HK-2 (cell line): ENCODE data around the gene PYDC1.
"Not testable (repeated sequence)": the region's sequence is repeated elsewhere in the genome, so short reads cannot be mapped to it uniquely, and the experiment has no call there.

Source experiments
- DNase-seq: peaks from one replicate; pipeline ENCODE4 v3.0.0-alpha.2; 2018; ENCODE audit not compliant: unreplicated experiment

The PYDC1 gene

DNA sequence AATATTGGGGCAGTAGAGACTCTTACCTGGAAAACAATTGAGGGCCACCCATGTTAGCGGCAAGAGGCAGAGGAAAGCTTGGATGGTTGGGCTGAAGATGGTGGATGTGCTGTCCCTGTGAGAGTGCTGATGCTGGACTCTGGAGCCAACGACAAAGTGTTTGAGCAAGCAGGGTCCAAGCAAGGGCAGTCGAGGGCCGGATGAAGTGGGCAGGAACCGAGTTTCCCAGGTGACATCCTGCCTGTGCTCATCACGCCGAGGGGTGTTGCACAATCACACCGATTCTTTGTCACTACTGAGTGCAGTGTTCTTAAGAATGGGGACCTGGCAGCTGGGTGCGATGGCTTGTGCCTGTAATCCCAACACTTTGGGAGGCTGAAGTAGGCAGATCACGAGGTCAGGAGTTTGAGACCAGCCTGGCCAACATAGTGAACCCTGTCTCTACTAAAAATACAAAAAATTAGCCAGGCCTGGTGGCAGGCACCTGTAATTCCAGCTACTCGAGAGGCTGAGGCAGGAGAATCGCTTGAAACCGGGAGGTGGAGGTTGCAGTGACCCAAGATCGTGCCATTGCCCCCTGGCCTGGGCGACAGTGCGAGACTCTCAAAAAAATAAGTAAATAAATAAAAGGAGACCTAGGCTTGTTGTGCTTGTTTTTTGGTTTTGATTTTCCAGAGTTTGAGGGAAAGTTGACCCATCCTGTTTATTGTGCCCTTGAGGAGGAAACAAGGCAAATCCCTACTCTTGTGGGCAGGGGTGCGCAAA, 20.4 kb downstream of the PYDC1 start:
- DNase-seq, result no peak

DNA sequence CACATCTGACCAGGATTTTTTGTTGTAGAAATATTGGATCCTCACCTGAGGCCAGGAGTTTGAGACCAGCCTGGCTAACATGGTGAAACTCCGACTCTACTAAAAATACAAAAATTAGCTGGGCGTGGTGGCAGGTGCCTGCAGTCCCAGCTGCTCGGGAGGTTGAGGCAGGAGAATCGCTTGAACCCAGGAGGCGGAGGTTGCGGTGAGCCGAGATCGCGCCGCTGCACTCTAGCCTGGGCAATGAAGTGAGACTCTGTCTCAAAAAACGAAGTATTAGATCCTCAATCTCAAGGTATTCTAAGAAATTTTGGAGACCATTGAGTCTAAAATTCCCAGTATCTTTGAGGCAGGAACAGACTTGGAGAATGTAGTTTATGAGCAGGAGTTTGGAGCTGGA, 21.1 kb downstream of the PYDC1 start:
- not testable (repeated sequence) for DNase-seq

DNA sequence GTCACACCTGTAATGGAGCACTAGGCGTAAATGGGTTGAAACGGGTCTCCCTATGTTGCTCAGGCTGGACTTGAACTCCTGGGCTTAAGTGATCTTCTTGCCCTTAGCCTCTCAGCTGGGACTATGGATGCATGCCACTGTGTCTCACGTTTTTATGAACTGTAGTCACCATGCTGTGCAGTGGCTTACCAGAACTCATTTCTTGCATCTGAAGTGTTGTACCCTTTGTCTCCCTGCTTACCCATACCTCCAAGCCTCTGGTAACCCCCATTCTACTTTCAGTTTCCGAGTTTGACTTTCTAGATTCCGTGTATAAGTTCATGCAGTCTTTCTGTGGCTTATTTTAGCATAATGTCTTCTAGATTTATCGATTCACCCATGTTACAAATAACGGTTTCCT, 22.0 kb downstream of the PYDC1 start:
- DNase-seq, result no peak

DNA sequence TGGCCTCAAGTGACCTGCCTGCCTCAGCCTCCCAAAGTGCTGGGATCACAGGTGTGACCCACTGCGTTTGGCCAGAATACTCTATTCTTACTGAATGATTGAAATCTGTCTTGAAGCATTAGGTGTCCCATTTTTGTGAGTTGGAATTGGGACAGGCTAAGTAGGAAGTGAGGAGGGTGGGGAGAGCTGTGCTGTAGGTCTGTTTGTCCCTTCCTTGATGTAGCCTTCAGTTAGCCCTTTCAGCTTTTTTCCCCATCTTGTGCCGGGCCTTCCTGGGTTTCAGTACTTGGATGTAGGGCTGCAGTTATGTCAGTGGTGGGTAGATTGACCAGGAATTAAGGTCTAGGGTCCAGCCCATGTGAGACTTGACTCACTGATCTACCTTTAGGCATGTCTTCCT, 23.1 kb downstream of the PYDC1 start:
- DNase-seq, result no peak

DNA sequence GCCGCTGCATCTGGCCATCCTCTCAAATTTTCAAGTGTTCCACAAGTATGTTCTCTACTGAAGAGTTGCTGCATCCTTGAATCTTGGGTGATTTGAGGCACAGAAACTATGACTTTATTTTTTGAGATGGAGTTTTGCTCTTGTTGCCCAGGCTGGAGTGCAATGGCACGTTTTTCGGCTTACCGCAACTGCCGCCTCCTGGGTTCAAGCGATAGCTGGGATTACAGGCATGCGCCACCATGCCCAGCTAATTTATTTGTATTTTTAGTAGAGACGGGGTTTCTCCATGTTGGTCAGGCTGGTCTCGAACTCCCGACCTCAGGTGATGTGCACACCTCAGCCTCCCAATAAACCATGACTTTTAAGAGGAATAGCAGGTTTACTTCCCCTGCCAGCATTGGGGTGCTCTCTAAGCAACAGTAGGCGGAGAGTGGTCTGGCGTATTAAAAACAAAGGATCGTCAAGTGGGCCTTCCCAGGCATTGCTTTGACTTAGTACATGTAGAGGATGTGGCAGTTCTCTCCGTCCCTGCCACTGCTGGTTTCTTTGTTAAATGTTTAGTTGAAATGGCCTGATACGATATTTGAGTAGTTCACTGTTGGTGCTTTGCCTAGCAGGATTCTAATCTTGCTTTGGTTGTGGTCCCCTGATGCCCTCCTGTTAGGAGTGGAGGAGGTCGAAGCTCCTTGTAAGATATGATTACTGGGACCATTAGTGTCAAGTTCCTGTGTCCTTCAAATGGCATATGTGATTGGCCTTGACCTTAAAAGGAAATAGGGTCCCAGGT, 23.9 kb downstream of the PYDC1 start:
- no peak for DNase-seq

DNA sequence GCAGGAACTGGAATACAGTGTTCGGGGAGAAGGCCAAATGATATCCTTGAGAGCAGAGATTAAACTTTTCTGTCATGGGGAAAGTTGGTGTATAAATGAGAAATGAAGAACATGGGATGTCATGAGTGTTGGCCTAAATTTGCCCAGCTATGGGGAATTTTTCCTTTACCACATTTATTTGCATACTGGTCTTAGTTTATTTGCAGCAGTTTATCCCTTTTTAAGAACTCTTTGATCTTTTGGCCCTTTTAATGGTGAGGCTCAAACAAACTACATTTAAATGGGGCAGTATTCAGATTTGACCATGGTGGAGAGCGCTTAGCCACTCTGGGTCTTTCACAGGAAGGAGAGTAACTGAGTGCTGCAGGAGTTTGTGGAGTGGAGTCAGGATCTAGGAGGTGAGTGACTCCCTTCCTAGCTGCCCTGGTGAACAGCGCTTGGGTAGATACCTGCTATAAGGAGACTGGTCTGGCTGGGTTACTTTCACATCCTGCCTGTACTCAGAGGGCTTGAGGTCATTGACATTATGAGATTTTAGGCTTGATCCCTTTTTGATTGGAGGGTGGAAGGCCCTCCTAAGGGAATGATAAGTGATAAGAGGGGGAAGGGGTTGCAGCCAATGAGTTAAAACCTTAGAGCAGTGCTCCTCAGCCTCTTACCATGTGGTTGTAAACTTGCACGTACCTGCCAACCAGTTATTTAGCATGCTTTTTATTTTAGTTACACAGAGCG, 25.1 kb downstream of the PYDC1 start:
- DNase-seq, result no peak

DNA sequence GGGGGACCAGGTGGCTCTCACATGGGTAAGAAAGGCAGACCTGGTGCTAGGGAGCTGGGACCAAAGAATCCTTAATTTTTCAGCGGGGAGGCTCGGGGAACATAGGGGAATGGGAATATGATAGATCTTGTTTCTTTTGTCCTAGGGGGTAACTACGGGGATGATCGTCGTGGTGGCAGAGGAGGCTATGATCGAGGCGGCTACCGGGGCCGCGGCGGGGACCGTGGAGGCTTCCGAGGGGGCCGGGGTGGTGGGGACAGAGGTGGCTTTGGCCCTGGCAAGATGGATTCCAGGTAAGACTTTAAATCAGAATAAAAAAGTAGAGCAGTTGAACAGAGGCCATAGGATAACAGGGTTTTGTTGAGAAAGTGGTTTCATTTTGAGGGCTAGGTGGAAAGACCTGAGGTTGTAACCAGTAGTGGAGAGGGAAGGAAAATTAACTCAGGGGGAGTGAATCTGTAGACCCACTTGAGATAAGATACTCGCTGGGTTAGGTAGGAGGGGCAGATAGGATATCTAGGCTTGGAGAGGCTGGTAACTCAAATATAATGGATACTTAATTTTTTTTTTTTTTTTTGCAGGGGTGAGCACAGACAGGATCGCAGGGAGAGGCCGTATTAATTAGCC, 26.0 kb downstream of the PYDC1 start:
- no peak for DNase-seq

DNA sequence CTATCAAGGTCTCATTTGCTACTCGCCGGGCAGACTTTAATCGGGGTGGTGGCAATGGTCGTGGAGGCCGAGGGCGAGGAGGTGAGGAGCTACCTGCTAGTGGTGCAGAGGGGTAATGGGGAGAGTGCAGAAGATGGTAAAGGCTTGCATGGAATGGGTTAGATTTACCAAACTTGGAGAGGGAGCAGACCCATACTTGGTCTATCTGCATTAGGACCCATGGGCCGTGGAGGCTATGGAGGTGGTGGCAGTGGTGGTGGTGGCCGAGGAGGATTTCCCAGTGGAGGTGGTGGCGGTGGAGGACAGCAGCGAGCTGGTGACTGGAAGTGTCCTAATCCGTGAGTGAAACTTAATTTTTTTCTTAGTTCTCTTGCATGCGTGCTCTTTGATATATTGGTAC, 26.9 kb downstream of the PYDC1 start:
- no peak for DNase-seq

DNA sequence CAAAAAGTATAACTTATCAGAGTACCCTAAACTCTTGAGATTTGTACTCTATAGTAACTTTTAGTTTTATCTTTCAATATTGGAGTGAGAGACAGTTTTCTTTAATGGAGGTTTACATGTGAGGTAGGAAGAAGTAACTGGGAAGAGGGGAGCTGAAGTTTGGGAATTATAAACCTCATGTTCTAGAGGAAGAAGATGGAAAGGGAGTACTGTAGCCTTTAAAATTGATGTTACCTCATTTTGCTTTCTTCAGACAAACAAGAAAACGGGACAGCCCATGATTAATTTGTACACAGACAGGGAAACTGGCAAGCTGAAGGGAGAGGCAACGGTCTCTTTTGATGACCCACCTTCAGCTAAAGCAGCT, 27.5 kb downstream of the PYDC1 start:
- DNase-seq, result no peak

DNA sequence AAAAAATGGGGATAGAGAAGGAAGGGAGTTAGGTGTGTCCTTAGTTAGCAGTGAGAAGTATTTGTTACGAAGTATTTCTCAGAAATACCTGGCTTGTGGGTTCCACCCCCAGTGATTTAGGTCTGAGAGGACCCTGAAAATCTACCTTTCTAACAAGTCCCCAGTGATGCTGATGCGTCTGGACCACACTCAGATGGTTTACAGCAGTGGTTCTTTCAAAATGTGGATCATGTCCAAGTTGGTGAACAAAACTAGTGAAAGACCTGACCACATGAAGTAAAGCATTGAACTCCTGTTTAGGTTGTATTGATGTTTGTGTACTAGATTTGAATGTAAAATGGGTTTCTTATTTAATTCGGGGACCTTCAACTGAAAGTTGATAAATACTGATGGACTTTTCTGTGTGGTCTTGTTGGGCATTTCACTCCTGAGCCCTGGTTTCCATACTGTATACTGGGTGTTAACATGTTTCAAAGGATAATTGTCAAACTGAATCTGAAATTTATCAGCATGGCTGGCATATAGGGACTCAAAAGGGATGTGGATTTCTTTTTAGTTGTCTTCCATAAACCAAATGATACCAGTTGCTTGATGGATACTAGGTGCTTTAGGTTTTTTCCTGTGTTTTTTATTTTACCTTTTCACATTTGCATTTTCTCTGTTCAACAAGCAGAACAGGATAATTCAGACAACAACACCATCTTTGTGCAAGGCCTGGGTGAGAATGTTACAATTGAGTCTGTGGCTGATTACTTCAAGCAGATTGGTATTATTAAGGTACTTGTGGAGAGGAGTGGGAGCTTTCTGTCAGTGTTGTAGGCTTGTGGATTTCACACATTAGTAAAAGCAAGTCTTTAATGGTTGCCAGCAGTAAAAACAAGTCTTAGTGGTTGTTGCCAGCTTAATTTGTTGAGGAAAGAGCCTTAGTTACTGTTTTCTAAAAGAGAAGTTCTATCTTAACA, 28.2 kb downstream of the PYDC1 start:
- no peak for DNase-seq

DNA sequence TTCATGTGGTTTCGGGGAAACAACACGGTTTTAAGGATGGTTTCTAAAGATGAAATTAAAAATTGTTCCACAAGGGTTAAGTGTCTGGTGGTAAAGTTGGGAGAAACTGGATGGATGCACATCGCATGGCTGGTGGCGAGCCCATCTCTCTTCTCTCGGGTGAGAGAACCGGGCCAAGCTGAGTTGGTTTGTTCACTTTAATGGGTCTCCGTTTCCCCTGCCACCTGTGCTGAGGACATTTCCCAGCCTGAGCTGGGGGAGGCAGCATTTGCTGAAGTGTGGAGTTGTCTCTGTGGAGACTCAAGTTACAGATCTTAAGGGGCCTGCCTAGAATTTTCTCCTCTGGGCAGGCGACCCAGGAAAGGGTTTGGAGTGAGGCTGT, 29.1 kb downstream of the PYDC1 start:
- no peak for DNase-seq

DNA sequence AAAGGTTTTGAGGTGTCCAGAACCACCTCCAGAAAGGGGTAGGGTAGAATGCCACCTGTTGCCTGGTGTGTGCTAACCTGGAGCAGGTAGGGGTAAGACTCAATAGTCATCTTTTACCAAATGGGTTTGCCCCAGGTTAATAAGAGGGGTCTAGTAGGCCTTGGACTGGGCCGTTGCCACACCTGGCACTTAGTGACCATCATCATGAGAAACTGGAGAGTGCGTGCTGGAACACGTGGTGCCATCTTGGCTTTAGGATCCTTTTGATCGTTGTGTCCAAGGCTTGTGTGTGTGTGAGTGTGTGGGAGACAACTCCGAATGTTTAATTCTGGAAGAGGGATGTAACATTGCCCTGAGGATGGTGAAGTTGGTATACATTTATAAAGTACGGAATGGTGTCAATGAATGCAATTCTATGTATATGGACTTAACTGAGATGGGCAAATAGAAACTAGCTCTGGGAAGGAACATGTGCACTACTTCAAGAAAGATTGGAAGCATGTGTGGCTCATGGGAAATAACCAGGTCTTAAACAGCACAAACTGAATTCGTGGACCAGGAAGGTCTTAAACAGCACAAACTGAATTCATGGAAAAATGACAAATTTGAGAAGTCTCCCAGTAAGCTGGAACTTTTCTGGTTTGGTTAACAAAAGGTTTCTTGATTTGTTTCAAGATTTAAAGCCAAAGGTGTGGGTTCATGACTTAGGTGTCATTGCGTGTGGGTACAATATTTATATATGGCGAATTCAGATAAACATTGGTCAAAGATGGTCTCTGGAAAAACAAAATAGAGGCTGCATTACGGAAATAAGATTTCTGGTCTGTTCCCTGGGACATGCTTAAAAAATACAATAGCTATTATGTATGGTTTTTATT, 29.8 kb downstream of the PYDC1 start:
- no peak for DNase-seq

DNA sequence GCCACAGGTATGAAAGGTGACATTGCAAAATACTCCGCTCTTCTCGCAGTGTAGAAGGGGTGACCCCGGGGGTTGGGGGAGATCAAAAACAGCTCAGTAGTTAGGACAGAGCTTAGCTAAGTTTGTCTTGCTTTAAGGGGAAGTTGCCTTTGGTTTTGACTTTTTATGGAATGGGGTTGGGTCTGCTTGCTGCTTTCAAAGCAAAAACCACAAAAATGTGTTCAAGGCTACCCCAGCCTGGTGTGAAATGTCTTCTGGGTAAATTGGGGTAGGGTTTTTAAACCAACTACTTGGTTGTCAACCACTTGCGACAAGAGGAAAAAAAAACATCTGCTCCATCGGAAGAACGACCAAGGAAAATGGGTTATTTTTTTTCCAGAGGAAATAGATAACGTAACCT, 30.8 kb downstream of the PYDC1 start:
- no peak for DNase-seq

DNA sequence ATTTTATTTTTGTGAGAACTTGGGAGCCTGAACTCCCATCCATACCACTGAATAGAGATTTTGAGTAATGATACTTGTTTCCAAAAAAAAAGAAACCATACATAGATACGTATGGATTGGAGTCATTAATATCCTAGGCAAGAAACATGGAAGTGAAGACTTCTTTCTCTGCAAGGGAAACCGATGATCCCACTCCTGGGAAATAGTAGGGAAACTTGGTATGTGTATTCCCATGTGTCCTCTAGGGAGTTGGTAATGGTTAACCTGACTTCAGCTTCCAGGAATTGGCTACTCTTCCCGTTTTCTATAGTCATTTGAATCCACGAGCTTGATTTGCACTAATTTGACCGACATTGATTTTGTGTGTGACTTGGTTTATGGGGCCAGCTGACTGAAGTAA, 31.6 kb downstream of the PYDC1 start:
- DNase-seq, result no peak

DNA sequence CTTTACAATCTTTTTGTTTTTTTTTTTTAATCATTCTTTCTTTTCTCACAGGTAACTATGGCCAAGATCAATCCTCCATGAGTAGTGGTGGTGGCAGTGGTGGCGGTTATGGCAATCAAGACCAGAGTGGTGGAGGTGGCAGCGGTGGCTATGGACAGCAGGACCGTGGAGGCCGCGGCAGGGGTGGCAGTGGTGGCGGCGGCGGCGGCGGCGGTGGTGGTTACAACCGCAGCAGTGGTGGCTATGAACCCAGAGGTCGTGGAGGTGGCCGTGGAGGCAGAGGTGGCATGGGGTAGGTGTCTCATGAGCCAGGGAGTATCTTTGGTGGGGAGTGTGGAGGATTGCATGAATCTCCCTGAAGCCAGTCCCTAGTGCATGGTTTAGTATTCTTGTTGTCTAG, 32.0 kb downstream of the PYDC1 start:
- no peak for DNase-seq

DNA sequence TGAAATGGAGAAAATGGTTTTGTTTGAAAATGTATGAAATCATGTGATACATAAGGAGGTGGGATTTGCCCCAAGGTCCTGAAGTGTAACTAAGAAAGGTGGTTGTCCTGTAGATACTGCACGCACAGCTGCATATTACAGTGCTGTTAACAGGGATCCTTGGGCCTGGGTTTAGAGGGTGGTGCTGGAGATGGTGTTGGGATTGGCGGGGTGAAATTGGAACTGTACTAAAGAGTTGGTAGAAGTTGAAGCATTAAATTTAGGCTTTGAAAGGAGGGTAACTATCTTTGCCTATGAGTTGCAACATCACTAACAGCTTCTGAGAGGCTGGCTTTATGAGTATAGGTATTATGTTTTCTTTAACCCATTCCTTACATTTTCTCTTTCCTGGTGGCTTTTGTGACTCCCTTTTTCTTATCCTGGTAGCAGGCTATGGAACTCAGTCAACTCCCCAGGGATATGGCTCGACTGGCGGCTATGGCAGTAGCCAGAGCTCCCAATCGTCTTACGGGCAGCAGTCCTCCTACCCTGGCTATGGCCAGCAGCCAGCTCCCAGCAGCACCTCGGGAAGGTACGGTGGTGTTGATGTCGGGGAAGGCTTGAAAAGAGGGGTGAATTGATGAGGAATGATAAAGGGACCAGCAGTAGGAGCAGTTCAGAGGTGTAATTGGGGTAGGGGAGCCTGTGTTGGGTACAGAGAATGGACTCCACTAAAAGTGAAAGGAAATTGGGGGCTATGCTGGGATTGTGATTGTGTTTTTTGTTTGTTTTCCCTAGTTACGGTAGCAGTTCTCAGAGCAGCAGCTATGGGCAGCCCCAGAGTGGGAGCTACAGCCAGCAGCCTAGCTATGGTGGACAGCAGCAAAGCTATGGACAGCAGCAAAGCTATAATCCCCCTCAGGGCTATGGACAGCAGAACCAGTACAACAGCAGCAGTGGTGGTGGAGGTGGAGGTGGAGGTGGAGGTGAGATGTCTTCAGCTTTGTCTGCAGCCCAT, 33.2 kb downstream of the PYDC1 start:
- DNase-seq, result no peak

DNA sequence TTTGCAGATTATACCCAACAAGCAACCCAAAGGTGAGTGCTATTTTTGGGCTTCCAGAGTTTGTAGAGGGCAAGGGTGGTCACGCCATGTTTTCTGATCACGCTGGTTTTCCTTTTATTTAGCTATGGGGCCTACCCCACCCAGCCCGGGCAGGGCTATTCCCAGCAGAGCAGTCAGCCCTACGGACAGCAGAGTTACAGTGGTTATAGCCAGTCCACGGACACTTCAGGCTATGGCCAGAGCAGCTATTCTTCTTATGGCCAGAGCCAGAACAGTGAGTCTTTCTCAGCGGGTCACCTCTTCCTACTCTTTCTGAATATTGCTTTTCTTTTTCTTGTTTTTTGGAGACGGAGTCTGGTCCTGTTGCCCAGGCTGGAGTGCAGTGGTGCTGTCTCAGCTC, 34.5 kb downstream of the PYDC1 start:
- no peak for DNase-seq

DNA sequence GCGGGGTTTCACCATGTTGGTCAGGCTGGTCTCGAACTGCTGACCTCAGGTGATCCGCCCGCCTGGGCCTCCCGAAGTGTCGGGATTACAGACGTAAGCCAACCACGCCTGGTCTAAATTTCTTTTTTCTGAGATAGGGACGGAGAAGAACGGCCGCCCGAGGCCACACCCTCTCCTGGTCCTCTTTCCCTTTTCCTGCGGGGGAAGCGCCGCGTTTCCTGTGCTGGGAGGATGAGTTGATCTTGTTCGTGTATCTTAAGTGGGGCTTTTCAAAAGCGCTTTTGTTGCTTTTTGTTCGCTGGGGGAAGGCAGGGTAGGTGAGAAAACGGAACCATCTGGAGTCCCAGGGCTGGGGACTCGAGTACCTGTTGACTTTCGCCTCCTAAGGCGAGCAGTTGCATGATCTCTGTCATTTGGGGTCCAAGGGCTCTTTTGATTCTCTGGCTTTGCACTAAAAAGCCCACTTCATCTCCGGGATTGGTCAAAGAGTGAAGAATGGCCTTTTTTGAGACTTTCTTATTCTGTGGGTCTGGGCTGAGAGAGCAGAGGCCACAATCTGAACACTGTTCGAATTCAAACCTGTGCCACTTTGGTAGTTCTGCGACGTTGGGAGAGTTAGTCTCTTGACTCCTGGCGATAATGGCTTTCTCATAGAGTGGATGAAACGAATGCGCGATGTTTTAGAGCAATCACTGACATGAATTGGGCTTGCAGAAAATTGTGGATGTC, 35.7 kb downstream of the PYDC1 start:
- peak; percentile 63 for DNase-seq
